CD4-positive, alpha-beta T cell treated with Interleukin-2 at 100 ng/mL for 4 hours (primary cell): ENCODE results near the gene HMCN2.

Experiments used
- DNase-seq: peaks from one replicate; pipeline ENCODE4 v3.0.0-alpha.2; 2020; ENCODE audit warnings: low spot score

The HMCN2 gene

DNA sequence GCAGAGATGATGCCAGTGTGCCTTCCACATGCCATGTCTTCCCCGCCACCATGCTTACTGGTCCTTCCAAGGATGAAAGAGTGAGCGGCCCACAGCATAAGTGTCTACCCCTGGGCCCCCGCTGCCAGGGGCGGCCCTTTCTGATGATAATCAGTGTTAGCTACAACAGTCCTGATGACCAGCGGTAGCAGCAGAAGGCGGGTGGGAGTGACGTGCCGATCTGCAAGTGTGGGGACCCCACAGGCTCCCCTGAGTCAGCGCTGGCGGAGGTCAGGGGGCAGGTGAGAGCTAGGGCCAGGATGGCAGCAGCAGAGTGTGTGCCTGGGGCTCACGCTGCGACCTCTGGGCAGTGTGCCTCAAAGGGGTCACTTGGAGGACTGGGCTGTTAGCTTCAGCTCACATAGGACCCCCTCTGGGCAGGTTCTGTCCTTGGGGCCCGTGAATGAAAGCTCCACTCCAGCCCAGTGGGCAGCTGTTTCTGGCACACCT lies 80.4 kb downstream of the HMCN2 start:
- no peak for DNase-seq

DNA sequence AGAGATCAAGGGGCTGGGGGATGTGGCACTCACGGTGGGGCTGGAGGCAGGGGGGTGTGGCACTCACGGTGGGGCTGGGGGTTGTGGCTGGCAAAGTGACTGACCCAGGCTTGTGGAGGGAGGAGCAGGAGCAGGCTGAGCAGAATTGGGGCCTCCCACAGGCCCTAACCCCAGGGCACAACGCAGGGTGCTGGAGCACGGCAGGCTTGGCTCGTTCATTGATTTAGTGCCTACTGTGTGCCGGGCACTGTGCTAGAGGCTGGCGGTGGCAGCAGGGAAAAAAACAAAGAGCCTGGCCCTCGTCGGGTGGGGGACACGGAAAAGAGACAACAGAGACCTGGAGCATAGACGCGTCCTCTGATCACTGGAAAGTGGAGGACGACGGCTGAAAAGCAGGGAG lies 80.9 kb downstream of the HMCN2 start:
- no peak for DNase-seq

DNA sequence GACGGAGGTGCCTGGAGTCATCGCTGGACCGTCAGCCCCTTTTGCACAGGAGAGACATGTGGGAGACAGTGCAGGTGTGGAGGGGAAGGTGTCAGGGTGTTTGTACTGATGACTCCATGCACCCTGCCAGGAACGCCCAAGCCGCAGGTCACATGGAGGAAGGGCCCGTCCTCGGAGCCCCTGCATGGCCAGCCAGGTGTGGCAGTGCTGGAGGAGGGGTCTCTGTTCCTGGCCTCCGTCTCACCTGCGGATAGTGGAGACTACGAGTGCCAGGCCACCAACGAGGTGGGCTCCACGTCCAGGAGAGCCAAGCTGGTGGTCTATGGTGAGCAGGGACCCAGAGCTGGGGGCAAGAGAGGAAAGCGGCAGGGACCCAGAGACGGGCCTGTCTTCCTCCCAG lies 81.5 kb downstream of the HMCN2 start:
- DNase-seq = no peak

DNA sequence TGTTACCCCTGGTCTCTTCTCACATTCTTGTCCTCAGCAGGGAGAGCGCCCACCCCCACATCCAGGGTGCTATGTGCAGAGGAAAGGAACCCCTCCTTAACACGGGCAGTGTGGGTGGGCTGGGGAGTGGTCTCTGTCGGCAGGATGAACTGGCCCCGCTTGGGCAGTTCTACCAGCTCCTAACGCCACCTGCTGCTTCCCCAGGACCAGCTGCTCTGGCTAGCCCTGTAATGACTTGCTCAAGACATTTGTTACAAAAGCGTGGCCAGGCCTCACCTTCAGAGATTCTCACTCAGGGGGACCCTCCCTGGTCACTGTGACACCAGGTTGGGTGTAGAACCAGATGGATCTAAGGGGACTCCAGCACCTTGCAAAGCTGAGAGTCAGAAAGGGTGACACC lies 82.4 kb downstream of the HMCN2 start:
- no peak for DNase-seq

DNA sequence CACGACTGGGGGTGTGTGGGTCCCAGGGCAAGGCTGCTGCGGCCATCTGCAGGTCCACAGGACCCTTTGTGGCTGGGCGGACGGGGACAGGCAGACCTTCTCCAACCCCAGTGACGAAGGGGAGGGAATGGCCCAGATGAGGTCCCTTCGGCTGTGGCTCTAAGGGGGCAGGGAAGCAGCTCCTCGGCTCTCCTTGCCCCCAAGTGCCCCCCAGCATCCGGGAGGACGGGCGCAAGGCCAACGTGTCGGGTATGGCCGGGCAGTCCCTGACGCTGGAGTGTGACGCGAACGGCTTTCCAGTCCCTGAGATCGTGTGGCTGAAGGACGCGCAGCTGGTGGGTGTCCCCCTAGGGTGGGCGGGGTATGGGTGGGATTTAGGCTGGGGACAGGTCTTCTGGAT lies 82.8 kb downstream of the HMCN2 start:
- no peak for DNase-seq

DNA sequence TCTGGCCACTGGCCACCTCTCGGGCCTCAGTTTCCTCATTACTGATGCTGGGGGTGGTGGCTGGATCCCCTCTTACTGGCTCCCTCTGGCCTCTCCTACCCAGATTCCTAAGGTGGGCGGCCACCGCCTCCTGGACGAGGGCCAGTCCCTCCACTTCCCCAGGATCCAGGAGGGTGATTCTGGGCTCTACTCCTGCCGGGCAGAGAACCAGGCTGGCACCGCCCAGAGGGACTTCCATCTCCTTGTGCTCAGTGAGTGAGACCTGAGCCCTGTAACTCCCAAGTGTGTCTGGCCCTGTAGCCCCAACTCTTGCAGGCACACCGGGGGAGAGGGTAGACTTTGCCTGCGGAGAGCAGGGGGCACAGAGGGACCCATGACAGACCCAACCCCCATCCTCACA lies 83.3 kb downstream of the HMCN2 start:
- DNase-seq = no peak

DNA sequence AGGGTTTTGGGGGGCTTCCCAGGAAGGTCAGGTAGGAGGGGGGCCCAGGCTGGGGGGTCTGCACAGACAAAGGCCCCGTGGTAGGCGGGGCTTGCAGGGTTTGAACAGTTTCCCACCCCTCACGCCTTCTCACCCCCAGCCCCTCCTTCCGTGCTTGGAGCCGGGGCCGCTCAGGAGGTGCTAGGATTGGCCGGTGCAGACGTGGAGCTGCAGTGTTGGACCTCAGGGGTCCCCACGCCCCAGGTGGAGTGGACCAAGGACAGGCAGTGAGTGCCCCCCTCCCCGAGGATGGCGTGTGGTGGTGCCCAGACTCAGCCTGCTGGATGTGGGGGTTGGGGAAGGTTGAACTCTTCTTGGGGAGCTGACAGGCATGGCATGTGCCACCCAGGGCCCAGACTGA lies 83.8 kb downstream of the HMCN2 start:
- no peak for DNase-seq

DNA sequence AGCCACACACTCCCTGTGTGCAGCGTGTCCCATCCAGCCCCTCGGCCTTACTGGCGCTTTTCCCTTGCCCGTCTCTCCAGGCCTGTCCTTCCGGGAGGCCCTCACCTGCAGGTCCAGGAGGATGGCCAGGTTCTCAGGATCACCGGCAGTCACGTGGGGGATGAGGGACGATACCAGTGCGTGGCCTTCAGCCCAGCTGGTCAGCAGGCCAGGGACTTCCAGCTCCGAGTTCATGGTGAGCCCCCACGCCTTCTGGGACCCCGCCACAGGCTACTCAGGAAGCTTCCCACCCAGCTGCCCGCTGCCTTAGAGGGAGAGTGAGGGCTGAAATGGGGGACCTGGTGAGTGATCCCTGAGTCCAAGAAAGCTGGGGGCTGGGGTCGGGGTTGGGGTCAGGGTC lies 85.8 kb downstream of the HMCN2 start:
- no peak for DNase-seq

DNA sequence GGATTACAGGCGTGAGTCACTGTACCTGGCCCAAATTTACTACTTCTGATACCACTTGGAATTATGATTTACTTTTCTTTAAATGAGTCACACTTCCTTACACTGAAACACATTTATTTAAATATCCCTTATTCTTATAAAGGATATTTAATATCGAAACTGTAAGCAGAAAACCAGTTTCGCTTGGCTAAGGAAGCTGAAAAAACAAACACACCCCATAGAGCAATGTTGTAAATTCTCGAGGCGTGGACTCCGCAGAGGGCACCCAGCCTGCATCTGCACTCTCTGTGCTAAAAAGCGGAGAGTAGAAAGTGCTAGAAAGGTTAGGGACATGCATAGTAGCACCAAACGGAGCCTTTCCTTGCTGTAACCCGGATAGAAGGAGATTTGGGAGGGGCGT lies 86.5 kb downstream of the HMCN2 start:
- DNase-seq = no peak

DNA sequence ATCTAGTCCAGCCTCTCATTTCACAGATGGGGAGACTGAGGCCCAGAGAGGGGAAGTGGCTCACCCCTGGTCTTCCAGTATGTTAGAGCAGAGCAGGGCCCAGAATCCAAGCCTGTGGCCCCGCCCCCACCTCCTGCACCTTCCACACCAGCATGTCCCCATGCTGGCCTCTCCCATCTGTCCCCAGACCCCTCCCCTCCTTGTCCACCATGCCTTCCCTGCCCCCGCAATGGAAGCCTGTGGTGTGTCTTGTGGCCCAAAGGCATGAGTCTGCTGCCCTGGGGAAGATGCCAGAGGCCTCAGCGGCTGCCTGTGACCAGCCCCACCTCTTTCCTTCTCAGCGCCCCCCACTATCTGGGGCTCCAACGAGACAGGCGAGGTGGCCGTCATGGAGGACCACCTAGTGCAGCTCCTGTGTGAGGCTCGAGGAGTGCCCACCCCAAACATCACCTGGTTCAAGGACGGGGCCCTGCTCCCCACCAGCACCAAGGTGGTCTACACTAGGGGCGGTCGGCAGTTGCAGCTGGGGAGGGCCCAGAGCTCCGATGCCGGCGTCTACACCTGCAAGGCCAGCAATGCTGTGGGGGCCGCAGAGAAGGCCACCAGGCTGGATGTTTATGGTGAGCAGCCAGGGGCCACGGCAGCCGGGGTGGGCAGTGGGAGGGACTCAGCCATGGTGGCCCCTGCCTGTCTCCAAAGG lies 87.2 kb downstream of the HMCN2 start:
- no peak for DNase-seq

DNA sequence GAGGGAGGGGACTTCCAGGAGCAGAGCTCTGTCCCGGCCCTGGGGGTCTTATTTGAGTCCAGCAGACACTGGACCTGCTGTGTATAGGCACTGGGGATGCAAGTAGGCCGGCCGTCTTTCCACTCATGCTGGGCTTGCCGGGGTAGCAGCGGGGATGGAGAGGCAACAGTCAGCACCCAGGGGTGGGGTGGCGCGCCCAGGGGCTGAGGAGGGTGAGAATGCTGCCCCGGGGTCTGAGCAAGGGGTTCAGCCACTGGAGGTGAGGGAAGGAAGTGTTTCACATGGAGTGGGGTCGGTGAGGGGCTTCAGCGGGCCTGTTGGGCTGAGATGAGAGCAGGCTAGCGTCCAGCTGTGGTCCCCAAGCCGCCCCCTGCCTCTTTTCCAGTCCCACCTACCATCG lies 88.8 kb downstream of the HMCN2 start:
- DNase-seq = no peak

DNA sequence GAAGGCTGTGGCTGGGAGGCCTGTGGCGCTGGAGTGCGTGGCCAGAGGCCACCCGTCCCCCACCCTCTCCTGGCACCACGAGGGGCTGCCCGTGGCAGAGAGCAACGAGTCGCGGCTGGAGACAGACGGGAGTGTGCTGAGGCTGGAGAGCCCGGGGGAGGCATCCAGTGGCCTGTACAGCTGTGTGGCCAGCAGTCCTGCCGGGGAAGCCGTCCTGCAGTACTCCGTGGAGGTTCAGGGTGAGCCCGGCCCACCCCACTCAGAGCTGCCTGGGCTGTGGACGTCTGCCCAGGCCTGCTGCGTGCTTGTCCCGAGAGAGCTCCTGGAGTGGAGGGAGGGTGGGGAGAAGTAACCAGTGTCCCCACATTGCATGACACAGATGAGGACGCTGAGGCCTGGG lies 89.2 kb downstream of the HMCN2 start:
- DNase-seq = no peak

DNA sequence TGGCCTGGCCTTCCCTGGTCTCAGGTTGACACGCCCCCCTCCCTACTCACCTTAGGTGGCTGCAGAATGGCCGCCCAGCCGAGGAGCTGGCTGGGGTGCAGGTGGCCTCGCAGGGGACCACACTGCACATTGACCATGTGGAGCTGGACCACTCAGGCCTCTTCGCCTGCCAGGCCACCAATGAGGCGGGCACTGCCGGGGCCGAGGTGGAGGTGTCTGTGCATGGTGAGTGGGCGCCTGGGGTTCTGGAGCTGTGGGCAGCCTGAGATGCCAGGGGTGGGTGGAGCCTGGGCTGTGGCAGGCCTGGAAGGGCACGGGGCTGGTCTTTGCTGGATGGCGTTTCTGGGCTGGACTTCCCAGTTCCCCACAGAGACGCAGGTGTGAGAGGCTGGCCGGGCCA lies 90.5 kb downstream of the HMCN2 start:
- no peak for DNase-seq

DNA sequence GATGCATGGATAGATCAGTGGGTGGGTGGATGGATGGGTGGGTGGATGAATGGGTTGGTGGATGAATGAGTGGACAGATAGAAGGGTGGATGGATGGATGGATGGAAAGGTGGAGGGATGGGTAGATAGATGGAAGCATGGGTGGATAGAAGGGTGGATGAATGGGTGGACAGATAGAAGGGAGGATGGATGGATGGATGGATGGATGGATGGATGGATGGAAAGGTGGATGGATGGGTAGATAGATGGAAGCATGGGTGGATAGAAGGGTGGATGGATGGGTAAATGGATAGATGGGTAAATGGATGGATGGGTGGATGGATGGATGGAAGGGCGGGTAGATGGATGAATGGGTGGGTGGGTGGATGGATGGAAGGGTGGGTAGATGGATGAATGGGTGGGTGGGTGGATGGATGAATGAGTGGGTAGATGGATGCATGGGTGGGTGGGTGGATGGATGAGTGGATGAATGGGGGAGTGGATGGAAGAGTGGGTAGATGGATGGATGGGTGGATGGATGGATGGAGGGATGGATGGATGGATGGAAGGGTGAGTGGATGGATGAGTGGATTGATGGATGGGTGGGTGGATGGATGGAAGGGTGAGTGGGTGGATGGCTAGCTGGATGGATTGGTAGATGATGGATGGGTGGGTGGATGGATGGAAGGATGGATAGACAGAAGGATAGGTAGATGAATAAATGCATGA lies 91.5 kb downstream of the HMCN2 start:
- no peak for DNase-seq

DNA sequence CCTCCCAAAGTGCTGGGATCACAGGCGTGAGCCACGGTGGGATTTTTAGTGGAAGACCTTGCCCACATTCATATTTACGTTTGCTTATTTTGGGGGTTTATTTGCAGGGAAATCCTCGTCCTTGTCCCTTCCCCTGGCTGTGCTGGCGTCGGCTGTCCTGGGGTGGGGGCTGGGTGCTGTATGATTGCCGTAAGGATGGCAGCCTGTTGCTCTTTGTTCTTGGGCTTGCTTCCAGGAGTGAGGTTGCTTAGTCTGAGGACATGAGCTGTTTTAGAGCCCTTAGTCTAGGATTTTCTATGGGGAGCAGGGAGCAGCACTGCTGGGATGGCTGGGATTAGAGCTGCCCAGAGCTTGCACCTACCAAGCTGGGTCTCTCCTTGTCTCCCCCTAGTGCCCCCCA lies 93.4 kb downstream of the HMCN2 start:
- DNase-seq = no peak

DNA sequence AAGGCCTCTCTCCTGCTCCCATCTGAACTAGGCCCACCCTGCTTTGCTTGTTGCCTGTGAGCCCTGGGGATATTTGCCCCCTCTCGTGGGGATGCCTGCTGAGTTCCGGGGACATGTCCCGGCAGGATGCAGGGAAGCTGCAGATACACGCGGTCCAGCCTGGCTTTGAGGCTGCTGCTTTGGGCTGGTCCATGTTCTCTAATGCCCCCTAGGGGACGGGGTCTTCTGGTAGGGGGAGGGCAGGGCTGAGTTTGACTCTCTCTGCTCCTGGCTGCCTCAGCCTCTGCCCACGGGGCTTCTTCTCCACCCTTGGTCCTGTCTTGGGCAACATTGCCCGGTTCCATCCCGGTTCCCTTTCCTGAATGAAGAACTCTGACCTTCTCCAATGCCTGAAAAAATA lies 94.3 kb downstream of the HMCN2 start:
- DNase-seq = no peak

DNA sequence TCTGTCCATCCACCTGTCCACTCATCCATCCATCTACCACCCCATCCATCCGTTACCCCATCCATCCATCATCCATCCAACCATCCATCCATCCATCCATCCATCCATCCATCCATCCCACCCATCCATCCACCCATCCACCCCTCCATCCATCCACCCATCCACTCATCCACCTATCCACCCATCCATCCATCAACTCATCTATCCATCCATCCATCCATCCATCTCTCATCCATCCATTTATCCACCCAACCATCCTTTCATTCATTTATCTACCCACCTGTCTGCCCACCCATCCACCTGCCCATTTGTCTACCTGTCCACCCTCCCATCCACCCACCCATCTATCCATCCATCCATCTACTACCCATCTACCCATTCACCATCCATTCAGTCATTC lies 95.1 kb downstream of the HMCN2 start:
- DNase-seq = no peak

DNA sequence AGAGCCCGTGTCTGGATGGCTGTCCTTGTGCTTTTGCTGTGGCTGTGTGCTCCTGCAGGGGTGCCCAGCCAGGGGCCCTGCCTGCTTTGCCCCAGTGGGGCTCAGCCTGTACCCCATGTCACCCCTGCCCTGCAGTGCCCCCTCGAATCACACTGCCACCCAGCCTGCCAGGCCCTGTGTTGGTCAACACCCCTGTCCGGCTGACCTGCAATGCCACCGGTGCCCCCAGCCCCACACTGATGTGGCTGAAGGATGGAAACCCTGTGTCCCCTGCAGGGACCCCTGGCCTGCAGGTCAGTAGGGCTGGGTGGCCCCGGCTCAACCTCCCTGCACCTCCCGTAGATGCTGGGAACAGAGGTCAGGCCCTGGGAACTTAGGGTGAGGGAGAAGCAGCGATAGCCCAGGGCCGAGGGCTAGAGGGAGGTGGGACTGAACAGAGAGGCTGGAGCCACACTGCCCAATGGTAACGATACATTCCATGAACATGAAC lies 96.4 kb downstream of the HMCN2 start:
- no peak for DNase-seq

DNA sequence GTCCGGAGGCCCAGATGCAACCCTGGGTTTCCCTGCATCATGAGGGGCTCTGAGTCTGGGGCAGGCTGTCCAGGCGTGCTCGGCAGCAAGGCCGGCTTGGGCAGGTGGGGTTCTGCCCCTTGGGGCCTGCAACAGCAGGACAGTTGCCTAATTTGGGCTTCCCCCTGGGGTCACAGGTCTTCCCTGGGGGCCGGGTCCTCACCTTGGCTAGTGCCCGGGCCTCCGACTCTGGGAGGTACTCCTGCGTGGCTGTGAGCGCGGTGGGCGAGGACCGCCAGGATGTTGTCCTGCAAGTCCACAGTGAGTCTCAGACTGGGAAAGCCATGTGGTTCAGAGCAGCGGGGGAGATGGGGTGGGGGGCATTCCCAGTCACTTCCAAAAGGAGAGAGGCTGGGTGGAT lies 97.1 kb downstream of the HMCN2 start:
- DNase-seq = no peak

DNA sequence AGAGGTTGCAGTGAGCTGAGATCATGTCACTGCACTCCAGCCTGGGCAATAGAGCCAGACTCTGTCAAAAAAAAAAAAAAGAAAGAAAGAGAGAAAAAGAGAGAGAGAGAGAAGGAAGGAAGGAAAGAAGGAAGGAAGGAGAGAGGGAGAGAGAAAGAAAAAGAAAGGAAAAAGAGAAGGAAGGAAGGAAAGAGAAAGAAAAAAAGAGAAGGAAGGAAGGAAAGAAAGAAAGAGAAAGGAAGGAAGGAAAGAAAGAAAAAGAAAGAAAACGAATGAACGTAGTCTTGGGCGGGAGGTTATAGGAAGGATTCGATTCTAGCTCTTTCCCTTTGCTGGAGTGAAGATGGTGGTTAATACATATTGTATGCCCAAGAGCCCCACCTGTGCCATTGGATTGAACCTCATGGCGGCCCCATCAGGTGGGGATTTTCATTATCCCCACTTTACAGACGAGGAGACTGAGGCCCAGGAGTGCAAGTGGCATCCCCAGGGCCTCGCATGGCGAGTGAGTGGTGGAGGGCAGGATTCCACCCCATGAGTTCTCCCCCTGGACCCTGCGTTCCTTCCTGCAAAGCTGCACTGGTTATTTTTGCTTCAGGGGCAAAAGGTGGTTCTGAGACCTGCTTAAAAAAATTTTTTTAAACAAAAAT lies 98.3 kb downstream of the HMCN2 start:
- no peak for DNase-seq

DNA sequence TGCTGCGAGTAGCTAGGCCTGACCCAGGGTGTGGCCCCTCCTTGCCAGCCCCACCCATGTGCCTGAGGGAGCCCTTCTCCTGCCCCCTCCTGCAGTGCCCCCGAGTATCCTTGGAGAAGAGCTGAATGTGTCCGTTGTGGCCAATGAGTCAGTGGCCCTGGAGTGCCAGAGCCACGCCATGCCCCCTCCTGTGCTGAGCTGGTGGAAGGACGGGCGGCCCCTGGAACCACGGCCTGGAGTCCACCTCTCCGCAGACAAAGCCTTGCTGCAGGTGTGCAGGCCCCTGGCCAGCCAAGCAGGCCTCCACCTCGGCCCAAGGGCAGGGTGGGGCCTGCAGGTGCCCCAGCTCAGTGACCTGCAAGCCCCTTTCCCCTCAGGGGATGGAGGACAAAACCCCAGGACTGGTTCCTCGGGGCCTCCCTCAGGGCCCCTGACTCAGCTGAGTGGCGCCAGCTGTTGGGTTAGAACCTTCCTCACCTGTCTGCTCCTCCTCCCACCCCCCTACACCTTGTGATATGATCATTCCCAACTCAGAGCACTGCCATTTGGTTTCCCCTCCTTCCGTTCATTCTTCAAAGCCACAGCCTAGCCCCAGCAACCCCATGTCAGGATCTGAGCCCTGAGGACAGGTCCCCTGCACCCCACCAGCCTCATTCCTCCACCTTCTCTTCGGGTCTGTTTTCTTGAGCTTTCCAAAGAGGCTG lies 99.2 kb downstream of the HMCN2 start:
- no peak for DNase-seq

DNA sequence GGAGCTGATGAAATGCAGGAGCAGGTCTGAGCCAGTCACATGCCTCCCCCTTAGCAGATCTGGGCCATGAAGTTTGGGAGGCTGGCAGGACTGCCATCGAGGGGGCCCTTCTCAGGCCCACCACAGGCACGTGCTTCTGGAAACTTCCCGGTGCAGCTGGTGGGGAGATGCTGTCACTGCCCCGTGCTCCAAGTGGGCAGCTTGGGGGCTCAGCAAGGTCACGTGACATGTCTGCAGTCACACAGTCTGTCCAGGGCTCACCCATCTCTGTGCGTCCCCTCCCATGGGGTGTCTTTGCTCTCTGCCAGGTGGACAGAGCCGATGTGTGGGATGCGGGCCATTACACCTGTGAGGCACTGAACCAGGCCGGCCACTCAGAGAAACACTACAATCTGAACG lies 99.8 kb downstream of the HMCN2 start:
- DNase-seq = no peak

DNA sequence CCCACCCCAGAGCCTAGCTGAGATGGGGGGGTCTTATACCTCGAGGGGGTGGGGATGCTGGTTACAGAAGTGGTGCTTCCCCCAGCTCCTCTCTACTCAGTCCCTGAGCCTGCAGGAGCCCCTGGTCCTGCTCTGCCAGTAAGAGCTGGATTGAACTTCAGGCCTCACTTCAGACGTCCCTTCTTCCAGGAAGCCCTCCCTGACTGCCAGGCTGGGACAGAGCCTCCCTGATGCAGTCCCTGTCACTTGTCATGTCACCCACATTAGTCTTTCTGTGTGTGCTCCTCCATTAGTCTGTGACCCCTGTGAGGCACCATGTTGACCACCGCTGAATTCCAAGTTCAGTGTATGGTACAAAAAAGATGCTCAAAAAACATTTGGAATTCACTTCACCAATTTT lies 100.5 kb downstream of the HMCN2 start:
- DNase-seq = no peak
